CD4-positive, CD25-positive, alpha-beta regulatory T cell (primary cell): Measurements from ENCODE around the gene C5orf63. TPM values are rescaled to one million over a fixed set of nuclear protein-coding genes. Genes with fewer than 3 reads are reported as not detected.
"Not testable (repeated sequence)": the region's sequence is repeated elsewhere in the genome, so short reads cannot be mapped to it uniquely, and the experiment has no call there.

Experiments used
- ATAC-seq, 2 donors: fragments of 150-1000 bp; cut with Tn5 transposase; one replicate each; pipeline ENCODE4 v1.10.0; 2021; ENCODE audit warnings: low read depth in 2 of 2, moderate number of reproducible peaks in 2 of 2, moderate library complexity in 1 of 2
- DNase-seq, 3 donors: peaks; one replicate each; pipeline versions ENCODE4 v3.0.0 to v3.0.0-alpha.2; 2012 to 2022; ENCODE audit warnings: mixed read lengths in 1 of 3
- H3K27ac ChIP-seq: one replicate; pipeline ENCODE4 v1.7.0; 2013; ENCODE audit warnings: mild to moderate bottlenecking, low read length; ENCODE audit not compliant: insufficient read depth, poor library complexity, severe bottlenecking
- H3K27me3 ChIP-seq: one replicate; pipeline ENCODE4 v1.7.0; 2013; ENCODE audit warnings: low read length; ENCODE audit not compliant: control insufficient read depth, insufficient read depth
- H3K36me3 ChIP-seq: one replicate; pipeline ENCODE4 v1.7.0; 2013; ENCODE audit warnings: mild to moderate bottlenecking, low read length, moderate library complexity; ENCODE audit not compliant: control insufficient read depth, insufficient read depth
- H3K4me1 ChIP-seq: 2 replicates; pipeline ENCODE4 v1.7.0; 2013; ENCODE audit warnings: mild to moderate bottlenecking, low read length; ENCODE audit not compliant: insufficient read depth, control insufficient read depth, poor library complexity, severe bottlenecking
- H3K4me3 ChIP-seq: one replicate; pipeline ENCODE4 v1.7.0; 2013; ENCODE audit warnings: low read depth, mild to moderate bottlenecking, low read length, moderate library complexity
- H3K9me3 ChIP-seq, 2 experiments: 1 replicate in 1 of 2; 2 replicates in 1 of 2; pipeline ENCODE4 v1.7.0; 2013; ENCODE audit warnings: low read length in 2 of 2, mild to moderate bottlenecking in 1 of 2, moderate library complexity in 1 of 2; ENCODE audit not compliant: control insufficient read depth in 2 of 2
- H3K27ac Mint-ChIP-seq, 3 donors: one replicate each; pipeline ENCODE4 v1.8.0; 2020 to 2022; ENCODE audit warnings: mild to moderate bottlenecking in 3 of 3, mixed read lengths in 3 of 3, moderate library complexity in 2 of 3
- H3K27me3 Mint-ChIP-seq: one replicate; pipeline ENCODE4 v1.8.0; 2022; ENCODE audit warnings: mild to moderate bottlenecking, mixed read lengths
- H3K36me3 Mint-ChIP-seq: one replicate; pipeline ENCODE4 v1.8.0; 2020; ENCODE audit warnings: mixed read lengths
- H3K4me1 Mint-ChIP-seq, 4 donors: one replicate each; pipeline ENCODE4 v1.8.0; 2020 to 2022; ENCODE audit warnings: mixed read lengths in 4 of 4, mild to moderate bottlenecking in 1 of 4
- H3K4me3 Mint-ChIP-seq, 4 donors: one replicate each; pipeline ENCODE4 v1.8.0; 2020 to 2022; ENCODE audit warnings: mild to moderate bottlenecking in 4 of 4, mixed read lengths in 4 of 4, moderate library complexity in 3 of 4
- H3K9me3 Mint-ChIP-seq, 7 donors: one replicate each; pipeline ENCODE4 v1.8.0; 2020 to 2022; ENCODE audit warnings: mixed read lengths in 7 of 7, mild to moderate bottlenecking in 3 of 7, moderate library complexity in 2 of 7
- polyA plus RNA-seq, 4 donors: library from polyadenylated mRNA; unstranded; fragments of 300-500 nt; fragmentation: Illumina TruSeq; gene quantifications; one replicate each; pipeline ENCODE4 v1.2.3, GENCODE V29; 2021
- total RNA-seq: library from RNA; stranded (reverse); gene quantifications from one replicate; pipeline ENCODE4 v1.2.3, GENCODE V29; 2022

The C5orf63 gene
- 4.4 TPM for total RNA-seq
- polyA plus RNA-seq, result 10 to 100 TPM in 1 of 4 donors, 1 to 10 TPM in 3; 6.3 to 14.8 (median 7.8) TPM

GRCh38 chr5:127072861-127073846 lies at the start of gene C5orf63:
C5orf63 (minus strand) TSS chr5:127073502; CDS start chr5:127058995, 14,507 bp downstream.
- H3K27me3 ChIP-seq, result no peaks in the 10 kb centered on the region
- ATAC-seq (peak; percentile 83 to 97), DNase-seq (peak; percentile 57 to 90 (median 73))
- H3K9me3 ChIP-seq, result no peaks in the 10 kb centered on the region
- H3K4me3 ChIP-seq, result peak within 1 kb of the TSS; percentile 92
- peaks cover 9% of the 10 kb centered on the region for H3K36me3 ChIP-seq
- peaks cover 14% of the 10 kb centered on the region for H3K4me1 ChIP-seq
- Mint-ChIP-seq H3K4me3 (peak within 1 kb of the TSS; percentile 89 to 95 (median 91)), H3K4me1 (peaks cover 23 to 40% (median 27%) of the 10 kb centered on the region in 4 donors), H3K9me3 (no peaks in the 10 kb centered on the region), H3K27me3 (no peaks in the 10 kb centered on the region), H3K27ac (peak within 1 kb of the TSS; percentile 91 to 96 (median 92)), H3K36me3 (peaks cover 14% of the 10 kb centered on the region)
- H3K27ac ChIP-seq, result peak within 1 kb of the TSS; percentile 63

DNA sequence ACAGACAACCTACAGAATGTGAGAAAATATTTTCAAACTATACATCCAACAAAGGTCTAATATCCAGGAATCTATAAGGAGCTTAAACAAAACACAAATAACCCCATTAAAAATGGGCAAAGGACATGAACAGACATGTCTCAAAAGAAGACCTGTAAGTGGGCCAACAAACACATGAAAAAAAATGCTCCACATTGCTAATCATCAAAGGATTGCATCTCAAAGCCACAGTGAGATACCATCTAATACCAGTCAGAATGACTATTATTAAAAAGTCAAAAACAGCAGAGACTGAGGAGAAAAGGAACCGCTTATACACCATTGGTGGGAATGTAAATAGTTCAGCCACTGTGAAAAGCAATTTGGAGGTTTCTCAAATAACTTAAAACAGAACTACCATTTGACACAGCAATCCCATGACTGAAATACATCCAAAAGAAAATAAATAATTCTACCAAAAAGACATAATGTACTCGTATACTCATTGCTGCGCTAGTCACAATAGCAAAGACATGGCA lies 39.1 kb upstream of the C5orf63 start:
- Mint-ChIP-seq H3K27ac (peak overlapping the region in 1 of 3 donors; percentile 6), H3K4me1 (no peaks in the 10 kb centered on the region), H3K9me3 (peaks cover 0 to 4% (median 0%) of the 10 kb centered on the region in 7 donors)

DNA sequence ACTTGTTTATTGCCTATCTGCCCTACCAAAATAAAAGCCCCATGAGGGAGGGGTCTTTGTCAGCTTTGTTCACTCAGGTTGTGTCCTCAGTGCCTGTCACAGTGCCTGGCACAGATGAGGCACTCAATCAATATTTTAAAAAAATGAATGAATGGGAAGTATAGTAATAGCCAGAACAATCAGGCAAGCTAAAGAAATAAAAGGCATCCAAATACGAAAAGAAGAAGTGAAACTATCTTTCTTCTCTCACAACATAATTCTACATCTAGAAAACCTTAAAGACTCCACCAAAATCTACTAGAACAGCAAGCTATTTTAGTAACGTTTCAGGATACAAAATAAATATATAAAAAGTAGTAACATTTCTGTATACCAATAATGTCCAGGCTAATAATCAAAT lies 37.8 kb upstream of the C5orf63 start:
- Histone ChIP-seq H3K4me1 (no peaks in the 10 kb centered on the region), H3K27me3 (peaks cover 3% of the 10 kb centered on the region), H3K9me3 (no peaks in the 10 kb centered on the region), H3K36me3 (no peaks in the 10 kb centered on the region), H3K4me3 (no peak overlapping the region), H3K27ac (no peak overlapping the region)
- H3K27me3 Mint-ChIP-seq, result peaks cover 33% of the 10 kb centered on the region
- no peak overlapping the region for H3K4me3 Mint-ChIP-seq
- no peak overlapping the region for H3K27ac Mint-ChIP-seq
- H3K9me3 Mint-ChIP-seq, result peaks cover 0 to 6% (median 1%) of the 10 kb centered on the region in 7 donors
- ATAC-seq (no peak), DNase-seq (no peak)
- no peaks in the 10 kb centered on the region for H3K36me3 Mint-ChIP-seq
- no peaks in the 10 kb centered on the region for H3K4me1 Mint-ChIP-seq

More for the DNA sequence above, 39.1 kb upstream of the C5orf63 start:
- Histone ChIP-seq H3K27ac (no peak overlapping the region), H3K4me3 (no peak overlapping the region), H3K27me3 (peaks cover 3% of the 10 kb centered on the region), H3K36me3 (no peaks in the 10 kb centered on the region), H3K4me1 (no peaks in the 10 kb centered on the region), H3K9me3 (no peaks in the 10 kb centered on the region)
- H3K36me3 Mint-ChIP-seq, result no peaks in the 10 kb centered on the region
- H3K4me3 Mint-ChIP-seq, result no peak overlapping the region
- H3K27me3 Mint-ChIP-seq, result peaks cover 38% of the 10 kb centered on the region
- DNase-seq (no peak), ATAC-seq (no peak)

GRCh38 chr5:127108624-127109260 lies 35.4 kb upstream of the C5orf63 start:
- H3K4me1 ChIP-seq, H3K27ac Mint-ChIP-seq, H3K36me3 Mint-ChIP-seq, H3K27ac ChIP-seq, DNase-seq, H3K27me3 ChIP-seq, H3K36me3 ChIP-seq, H3K9me3 Mint-ChIP-seq, ATAC-seq, H3K9me3 ChIP-seq, H3K4me1 Mint-ChIP-seq, H3K4me3 ChIP-seq, H3K4me3 Mint-ChIP-seq: not testable (repeated sequence)
- peaks cover 20% of the 10 kb centered on the region for H3K27me3 Mint-ChIP-seq

- H3K27me3 Mint-ChIP-seq, result peaks cover 6% of the 10 kb centered on the region
- DNase-seq (no peak), ATAC-seq (no peak)
Measured at GRCh38 chr5:127101935-127102334, 28.6 kb upstream of the C5orf63 start.

DNA sequence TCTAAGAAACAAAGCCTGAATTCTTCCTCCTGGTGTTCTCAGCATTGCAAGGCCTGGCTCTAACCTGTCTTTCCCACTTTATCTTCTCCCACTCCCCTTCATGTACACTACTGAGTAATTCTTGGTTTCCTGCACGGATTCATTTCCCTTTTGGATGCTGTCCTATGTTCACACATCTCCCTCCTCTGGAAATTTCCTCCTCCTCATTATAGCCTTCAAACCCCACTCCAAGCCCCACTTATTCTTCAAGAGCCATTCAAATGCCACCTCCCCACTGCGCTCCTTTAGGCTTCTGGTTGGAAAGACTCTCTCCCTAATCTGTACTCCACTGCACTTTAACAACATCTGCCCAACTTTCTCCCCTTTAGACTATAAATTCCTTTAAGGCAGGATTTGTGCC lies 28.2 kb upstream of the C5orf63 start:
- Histone ChIP-seq H3K4me3 (no peak overlapping the region), H3K27ac (no peak overlapping the region), H3K4me1 (no peaks in the 10 kb centered on the region), H3K9me3 (no peaks in the 10 kb centered on the region), H3K27me3 (peaks cover 3% of the 10 kb centered on the region), H3K36me3 (no peaks in the 10 kb centered on the region)
- no peak for ATAC-seq
- peaks cover 6% of the 10 kb centered on the region for H3K27me3 Mint-ChIP-seq
- no peaks in the 10 kb centered on the region for H3K36me3 Mint-ChIP-seq
- H3K27ac Mint-ChIP-seq, result no peak overlapping the region
- no peak for DNase-seq
- H3K9me3 Mint-ChIP-seq, result peaks cover 1 to 4% (median 3%) of the 10 kb centered on the region in 7 donors
- peaks cover 0 to 4% (median 2%) of the 10 kb centered on the region in 4 donors for H3K4me1 Mint-ChIP-seq
- H3K4me3 Mint-ChIP-seq, result no peak overlapping the region

More at GRCh38 chr5:127101935-127102334, 28.6 kb upstream of the C5orf63 start:
- Mint-ChIP-seq H3K4me3 (no peak overlapping the region), H3K27ac (no peak overlapping the region), H3K4me1 (peaks cover 0 to 4% (median 2%) of the 10 kb centered on the region in 4 donors), H3K9me3 (peaks cover 1 to 4% (median 3%) of the 10 kb centered on the region in 7 donors), H3K36me3 (no peaks in the 10 kb centered on the region)
- H3K27ac ChIP-seq, result no peak overlapping the region
- no peak overlapping the region for H3K4me3 ChIP-seq
- no peaks in the 10 kb centered on the region for H3K4me1 ChIP-seq
- H3K9me3 ChIP-seq, result no peaks in the 10 kb centered on the region
- H3K27me3 ChIP-seq, result peaks cover 3% of the 10 kb centered on the region
- no peaks in the 10 kb centered on the region for H3K36me3 ChIP-seq

DNA sequence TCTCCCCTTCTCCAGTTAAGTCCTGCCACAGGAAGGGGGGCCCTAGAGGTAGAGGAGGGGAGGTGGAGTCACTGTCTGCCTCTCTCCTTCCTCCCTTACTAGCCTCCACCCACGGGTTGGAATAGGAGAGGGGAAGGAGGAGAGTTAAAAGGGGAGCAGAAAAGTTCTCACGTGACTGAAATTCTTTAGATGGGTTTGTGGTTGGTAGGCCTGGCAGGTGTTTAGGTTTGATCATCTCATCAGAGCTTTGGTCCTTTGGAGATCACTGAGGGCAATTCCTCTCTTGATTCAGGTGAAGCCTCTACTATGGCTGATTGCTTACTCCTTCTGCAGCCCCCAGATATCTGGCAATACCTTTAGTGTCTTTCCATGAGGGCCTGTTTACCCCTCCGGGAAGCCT lies 24.9 kb upstream of the C5orf63 start:
- Histone ChIP-seq H3K4me3 (no peak overlapping the region), H3K27me3 (peaks cover 3% of the 10 kb centered on the region), H3K4me1 (no peaks in the 10 kb centered on the region), H3K9me3 (no peaks in the 10 kb centered on the region), H3K27ac (no peak overlapping the region), H3K36me3 (no peaks in the 10 kb centered on the region)
- H3K4me1 Mint-ChIP-seq, result peaks cover 0 to 4% (median 2%) of the 10 kb centered on the region in 4 donors
- H3K27ac Mint-ChIP-seq, result no peak overlapping the region
- H3K4me3 Mint-ChIP-seq, result no peak overlapping the region
- H3K36me3 Mint-ChIP-seq, result no peaks in the 10 kb centered on the region
- H3K27me3 Mint-ChIP-seq, result peaks cover 6% of the 10 kb centered on the region
- peaks cover 0 to 4% (median 0%) of the 10 kb centered on the region in 7 donors for H3K9me3 Mint-ChIP-seq
- DNase-seq, result no peak
- ATAC-seq, result no peak
